GM15510 (cell line): Measurements from ENCODE around the gene DEPDC5.

Experiments
- POLR2A ChIP-seq: IDR thresholded peaks from 3 replicates; pipeline ENCODE4 v1.6.1; 2011; ENCODE audit warnings: borderline replicate concordance; ENCODE audit not compliant: insufficient read length; ENCODE audit errors: extremely low read depth

The DEPDC5 gene

GRCh38 chr22:31743871-31744270, 9.9 kb upstream of the DEPDC5 start:
- no peak for TF ChIP-seq POLR2A

GRCh38 chr22:31747441-31747840, 6.4 kb upstream of the DEPDC5 start:
- no peak for TF ChIP-seq POLR2A

GRCh38 chr22:31748490-31748889, 5.3 kb upstream of the DEPDC5 start:
- no peak for TF ChIP-seq POLR2A

DNA sequence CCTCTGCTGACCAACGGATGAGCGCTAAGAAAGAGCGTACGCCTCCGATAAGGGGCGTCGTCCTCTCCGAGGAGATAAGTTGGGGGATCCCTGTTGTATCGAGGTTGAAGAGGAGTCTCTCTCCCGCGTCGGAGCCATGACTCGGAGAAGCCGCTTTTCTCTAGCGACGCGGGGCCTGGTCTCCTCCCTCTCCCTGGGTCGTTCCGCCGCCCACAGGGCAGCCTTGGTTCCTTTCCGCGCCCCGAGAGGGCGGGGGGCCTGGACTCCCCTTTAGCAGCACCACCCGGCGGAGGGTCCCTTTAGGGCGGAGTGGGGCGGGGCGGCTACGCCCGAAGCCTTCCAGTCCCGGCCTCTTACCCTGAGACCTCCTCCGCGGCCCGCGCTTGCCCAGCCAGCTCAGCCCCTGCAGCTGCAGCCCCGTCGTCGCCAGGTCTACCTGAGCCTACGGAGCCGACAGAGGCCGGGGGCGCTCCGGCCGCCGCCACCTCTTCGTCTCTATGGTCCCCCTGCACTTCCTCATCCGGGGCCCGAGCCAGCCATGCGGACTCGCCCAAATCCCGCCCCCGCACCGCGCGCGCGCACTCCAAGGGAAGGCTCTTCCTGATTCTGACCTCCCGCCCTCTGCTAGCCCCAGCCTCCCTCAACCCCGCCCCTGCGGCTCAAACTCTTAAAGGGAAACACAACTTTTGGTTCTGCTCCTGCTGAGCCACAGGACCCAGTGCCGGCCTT, 4.0 kb upstream of the DEPDC5 start, which contains the start of gene PRR14L:
TSS of gene PRR14L (minus strand) at position 497 of the 729 bp plus-strand sequence. CDS start 11,272 bp downstream, outside the sequence.
- peak; percentile 96 for TF ChIP-seq POLR2A

- no peak for TF ChIP-seq POLR2A
Measured at GRCh38 chr22:31750365-31751284, 3.2 kb upstream of the DEPDC5 start.

DNA sequence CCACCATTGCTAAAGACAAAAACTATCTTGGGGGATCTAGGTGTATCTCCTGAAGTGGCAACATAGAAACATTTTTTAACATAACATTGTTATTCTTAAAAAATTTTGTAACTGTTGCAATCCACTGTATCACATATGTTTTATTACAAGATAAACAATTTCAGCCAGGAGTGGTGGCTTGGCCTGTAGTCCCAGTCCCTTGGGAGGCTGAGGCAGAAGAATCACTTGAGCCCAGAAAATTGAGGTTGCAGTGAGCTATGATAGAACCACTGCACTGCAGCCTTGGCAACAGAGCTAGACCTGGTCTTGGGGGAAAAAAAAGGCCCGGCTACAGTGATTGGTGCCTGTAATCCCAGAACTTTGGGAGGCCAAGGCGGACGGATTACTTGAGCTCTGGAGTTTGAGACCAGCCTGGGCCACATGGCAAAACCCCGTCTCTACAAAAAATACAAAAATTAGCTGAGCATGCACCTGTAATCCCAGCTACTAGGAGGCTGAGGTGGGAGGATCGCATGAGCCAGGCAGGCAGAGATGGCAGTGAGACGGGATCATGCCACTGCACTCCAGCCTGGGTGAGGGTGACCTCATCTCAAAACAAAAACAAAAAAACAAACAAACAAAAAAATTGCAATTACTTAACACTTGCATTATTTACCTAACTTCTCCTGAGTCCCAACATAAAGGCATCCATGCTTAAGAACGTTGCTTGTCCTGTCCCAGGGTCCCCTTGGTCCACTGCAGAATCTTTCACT, 1.5 kb upstream of the DEPDC5 start:
- TF ChIP-seq POLR2A, result no peak

DNA sequence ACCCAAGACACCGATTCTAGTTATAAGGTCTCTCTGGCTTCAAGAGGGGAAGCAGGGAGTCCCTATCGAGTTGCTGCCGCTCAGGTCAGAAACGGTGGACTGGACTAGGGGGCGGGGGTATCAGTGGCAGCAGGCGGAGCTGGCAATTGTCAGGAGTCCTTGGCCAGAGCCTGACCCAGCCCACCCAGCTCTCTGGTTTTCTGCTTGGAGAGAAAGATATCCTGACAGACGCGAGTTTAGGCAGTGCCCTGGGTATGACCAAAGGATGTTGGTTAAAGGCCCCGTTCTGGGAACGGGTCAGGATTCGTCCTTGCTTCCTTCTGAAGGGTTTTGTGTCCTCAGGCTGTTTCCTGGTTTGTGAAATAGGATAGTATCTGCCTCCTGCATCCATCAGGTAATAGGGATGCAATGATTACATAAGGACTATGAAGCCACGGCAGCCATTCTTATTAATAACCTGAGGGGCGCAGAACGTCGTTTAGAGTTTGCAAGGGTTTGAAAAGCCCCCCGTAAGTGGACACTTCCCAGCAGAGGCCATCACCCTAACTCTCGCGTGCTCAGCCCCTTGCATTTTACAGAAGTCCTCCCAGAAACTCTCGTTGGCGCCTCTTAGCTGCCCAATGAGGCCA, 700 bp upstream of the DEPDC5 start:
- TF ChIP-seq POLR2A, result no peak

- TF ChIP-seq POLR2A, result no peak
Measured at GRCh38 chr22:31754813-31755212, 994 bp downstream of the DEPDC5 start.

DNA sequence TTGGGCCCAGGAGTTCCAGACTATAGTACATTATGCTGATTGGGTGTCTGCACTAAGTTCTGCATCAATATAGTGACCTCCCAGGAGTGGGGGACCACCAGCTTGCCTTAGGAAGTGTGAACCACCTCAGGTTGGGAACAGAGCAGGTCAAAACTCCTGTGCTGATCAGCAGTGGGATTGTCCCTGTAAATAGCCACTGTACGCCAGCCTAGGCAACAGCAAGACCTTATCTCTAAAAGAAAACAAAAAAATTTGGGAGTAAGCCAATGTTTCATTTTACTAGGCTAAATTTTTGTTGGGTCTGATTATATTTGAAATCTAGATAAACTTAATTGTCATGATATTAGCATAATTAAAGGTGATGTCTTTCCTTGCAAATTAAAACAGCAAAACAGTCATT, 3.4 kb downstream of the DEPDC5 start:
- TF ChIP-seq POLR2A, result no peak

DNA sequence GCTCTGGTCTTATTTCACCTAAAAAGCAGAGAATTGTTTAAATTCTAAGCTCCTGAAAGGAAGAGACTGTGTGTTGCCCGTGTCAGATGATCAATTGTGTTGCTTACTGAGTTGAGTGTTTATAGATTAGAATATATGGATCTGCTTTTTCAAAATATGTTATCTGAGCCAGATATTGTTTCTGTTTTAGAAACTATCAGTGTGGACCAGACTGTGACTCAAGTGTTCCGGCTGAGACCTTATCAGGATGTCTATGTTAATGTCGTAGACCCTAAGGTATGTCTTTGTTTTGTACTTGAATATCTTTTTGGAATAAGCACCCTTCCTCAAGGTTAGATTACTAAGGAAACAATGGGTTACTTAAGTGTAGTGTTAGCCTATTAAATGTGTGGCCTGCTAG, 11.0 kb downstream of the DEPDC5 start:
- no peak for TF ChIP-seq POLR2A

- TF ChIP-seq POLR2A, result no peak
Measured at GRCh38 chr22:31768422-31769059, 14.7 kb downstream of the DEPDC5 start.

GRCh38 chr22:31773416-31773815, 19.6 kb downstream of the DEPDC5 start:
- no peak for TF ChIP-seq POLR2A

DNA sequence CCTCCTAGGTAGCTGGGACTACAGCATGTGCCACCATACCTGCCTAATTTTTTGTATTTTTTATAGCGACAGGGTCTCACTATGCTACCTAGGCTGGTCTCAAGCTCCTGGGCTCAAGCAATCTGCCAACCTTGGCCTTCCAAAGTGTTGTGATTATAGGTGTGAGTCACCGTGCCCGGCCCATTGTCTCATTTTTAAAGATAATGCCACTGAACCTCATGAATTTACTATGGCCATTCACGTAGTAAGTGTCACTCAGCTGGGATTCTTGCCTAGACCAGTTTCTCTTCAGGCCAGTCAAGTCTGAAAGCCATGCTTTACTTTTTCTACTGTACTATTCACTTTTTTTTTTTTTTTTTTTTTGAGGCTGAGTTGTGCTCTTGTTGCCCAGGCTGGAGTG, 22.4 kb downstream of the DEPDC5 start:
- TF ChIP-seq POLR2A, result no peak

DNA sequence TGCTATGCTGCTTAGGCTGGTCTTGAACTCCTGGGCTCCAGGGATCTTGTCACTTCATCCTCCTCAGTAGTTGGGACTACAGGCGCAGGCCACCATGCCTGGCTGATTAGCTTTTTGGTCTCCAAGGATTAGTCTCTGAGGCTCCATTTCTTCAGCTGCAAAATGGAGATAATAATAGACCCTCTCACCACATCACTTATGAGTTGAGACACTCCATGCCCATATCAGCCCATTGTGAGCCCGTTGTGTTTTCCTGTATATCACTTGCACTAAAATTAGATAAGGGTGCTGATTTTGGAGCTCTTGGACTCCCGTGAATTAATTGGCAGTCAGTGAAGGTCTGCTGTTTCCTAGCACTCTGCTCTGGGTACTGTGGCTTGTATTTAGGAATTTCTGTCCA, 36.0 kb downstream of the DEPDC5 start:
- TF ChIP-seq POLR2A, result no peak

DNA sequence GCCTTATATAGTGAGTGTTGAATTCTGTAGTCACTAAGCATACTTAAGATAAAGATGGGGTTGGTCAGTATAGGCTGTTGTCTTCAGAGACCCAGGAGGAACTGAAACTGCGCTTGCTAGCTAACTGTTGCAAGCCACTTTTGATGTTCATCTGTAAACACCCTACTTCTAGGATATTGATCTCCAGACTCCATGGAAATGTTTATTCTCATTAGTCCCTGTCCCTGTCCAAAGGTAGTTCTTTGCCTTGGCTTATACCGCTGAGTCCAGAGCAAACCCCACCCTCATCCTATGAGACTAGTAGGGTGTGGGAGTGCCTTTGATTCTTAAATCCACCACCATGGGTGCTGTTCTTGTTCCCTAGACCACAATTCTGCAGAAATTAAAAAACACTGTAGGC, 36.4 kb downstream of the DEPDC5 start:
- TF ChIP-seq POLR2A, result no peak

GRCh38 chr22:31800065-31800464, 46.2 kb downstream of the DEPDC5 start:
- no peak for TF ChIP-seq POLR2A
